Activated naive CD4-positive, alpha-beta T cell treated with anti-CD3 and anti-CD28 coated beads, Interleukin-2, amount 10 ng/mL, durations not matched to agents 5 hours and 36 hours (primary cell): Measurements from ENCODE around the gene KIR3DL1. TPM values are rescaled to one million over a fixed set of nuclear protein-coding genes. Genes with fewer than 3 reads are reported as not detected.

Experiments used
- total RNA-seq, 2 experiments: library from RNA; stranded (reverse); gene quantifications; one replicate each; pipeline ENCODE4 v1.2.3, GENCODE V29; 2021

Gene KIR3DL1
- total RNA-seq = under 1 TPM; 0.12 to 0.23 TPM

DNA sequence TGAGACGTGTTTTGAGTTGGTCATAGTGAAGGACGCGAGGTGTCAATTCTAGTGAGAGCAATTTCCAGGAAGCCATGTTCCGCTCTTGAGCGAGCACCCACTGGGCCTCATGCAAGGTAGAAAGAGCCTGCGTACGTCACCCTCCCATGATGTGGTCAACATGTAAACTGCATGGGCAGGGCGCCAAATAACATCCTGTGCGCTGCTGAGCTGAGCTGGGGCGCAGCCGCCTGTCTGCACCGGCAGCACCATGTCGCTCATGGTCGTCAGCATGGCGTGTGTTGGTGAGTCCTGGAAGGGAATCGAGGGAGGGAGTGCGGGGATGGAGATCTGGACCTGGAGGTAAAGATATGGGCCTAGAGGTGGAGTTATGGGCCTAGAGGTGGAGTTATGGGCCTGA lies at the start of gene KIR3DL1:
TSS of gene KIR3DL1 (plus strand) at position 218 of the 400 bp plus-strand sequence.

DNA sequence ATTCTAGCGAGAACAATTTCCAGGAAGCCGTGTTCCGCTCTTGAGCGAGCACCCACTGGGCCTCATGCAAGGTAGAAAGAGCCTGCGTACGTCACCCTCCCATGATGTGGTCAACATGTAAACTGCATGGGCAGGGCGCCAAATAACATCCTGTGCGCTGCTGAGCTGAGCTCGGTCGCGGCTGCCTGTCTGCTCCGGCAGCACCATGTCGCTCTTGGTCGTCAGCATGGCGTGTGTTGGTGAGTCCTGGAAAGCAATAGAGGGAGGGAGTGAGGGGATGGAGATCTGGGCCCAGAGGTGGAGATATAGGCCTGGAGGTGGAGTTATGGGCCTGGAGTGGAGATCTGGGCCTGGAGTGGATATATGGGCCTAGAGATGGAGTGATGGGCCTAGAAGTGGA lies 46.6 kb upstream of the KIR3DL1 start, which contains the start of gene KIR2DL1:
TSS of gene KIR2DL1 (plus strand) at position 148 of the 400 bp plus-strand sequence. CDS start at position 206, 58 bp downstream.

DNA sequence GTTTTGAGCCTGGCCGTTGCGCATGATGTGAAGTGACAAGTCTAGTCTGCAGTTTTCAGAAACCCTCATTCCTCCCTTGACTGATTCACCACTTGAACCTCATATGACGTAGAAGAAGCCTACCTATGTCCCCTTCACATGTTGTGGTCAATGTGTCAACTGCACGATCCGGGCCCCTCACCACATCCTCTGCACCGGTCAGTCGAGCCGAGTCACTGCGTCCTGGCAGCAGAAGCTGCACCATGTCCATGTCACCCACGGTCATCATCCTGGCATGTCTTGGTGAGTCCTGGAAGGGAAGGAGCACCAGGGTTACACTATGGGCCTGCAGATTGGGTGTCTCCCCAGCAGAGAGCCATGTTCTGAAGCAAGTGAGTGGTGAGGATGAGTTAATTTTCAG lies 12.9 kb upstream of the KIR3DL1 start, which contains the start of gene KIR2DL4:
TSS of gene KIR2DL4 (plus strand) at position 201 of the 400 bp plus-strand sequence. CDS start at position 243, 42 bp downstream.

DNA sequence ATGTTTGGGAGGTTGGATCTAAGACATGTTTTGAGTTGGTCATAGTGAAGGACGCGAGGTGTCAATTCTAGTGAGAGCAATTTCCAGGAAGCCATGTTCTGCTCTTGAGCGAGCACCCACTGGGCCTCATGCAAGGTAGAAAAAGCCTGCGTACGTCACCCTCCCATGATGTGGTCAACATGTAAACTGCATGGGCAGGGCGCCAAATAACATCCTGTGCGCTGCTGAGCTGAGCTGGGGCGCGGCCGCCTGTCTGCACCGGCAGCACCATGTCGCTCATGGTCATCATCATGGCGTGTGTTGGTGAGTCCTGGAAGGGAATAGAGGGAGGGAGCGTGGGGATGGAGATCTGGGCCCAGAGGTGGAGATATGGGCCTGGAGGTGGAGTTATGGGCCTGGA lies 16.2 kb downstream of the KIR3DL1 start, which contains the start of gene KIR2DS4:
TSS of gene KIR2DS4 (plus strand) at position 181 of the 400 bp plus-strand sequence.

DNA sequence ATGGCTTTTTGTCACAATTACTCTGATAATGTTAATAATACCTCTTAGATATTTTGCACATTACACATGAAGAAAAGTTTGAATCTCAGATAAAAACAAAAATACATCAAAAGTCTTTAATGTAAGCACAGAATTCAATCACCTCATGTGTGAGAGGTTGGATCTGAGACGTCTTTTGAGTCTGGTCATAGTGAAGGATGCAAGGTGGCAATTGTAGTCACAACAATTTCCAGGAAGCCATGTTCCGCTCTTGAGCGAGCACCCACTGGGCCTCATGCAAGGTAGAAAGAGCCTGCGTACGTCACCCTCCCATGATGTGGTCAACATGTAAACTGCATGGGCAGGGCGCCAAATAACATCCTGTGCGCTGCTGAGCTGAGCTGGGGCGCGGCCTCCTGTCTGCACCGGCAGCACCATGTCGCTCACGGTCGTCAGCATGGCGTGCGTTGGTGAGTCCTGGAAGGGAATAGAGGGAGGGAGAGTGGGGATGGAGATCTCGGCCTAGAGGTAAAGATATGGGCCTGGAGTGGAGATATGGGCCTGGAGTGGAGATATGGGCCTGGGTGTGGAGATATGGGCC lies 33.9 kb downstream of the KIR3DL1 start, which contains the start of gene KIR3DL2:
TSS of gene KIR3DL2 (plus strand) at position 383 of the 580 bp plus-strand sequence. CDS start at position 416, 33 bp downstream.

DNA sequence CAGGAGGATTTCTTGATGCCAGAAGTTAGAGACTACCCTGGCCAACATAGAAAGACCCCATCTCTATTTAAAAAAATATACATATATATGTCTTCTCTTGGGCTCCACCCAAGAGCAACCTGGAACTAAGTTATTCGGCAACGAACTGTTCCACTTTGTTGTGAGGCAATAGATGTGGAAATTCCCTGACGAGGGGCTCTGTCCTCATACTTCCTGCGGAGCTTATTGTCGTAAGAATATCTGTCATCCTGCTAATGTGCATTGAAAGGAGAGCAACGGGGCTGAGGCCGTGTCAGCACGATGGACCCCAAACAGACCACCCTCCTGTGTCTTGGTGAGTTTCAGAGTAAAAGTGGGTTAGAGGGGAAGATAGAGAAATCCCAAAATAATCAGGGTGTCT lies 57.7 kb downstream of the KIR3DL1 start, which contains the start of gene FCAR:
TSS of gene FCAR (plus strand) at position 246 of the 400 bp plus-strand sequence. CDS start at position 301, 55 bp downstream.

Other genes with a start within 250 kb of the KIR3DL1 start
- under 1 TPM; 0.23 to 0.48 TPM for gene LILRA2, start 242.7 kb upstream of the KIR3DL1 start, total RNA-seq
- not detected for gene LILRA1, start 222.8 kb upstream of the KIR3DL1 start, total RNA-seq
- under 1 TPM; 0.10 to 0.48 TPM for gene LILRB1, start 186.0 kb upstream of the KIR3DL1 start, total RNA-seq
- gene LILRB4, start 153.5 kb upstream of the KIR3DL1 start, total RNA-seq = not detected
- gene KIR3DL3, start 92.0 kb upstream of the KIR3DL1 start, total RNA-seq = not detected
- gene KIR2DL3, start 78.0 kb upstream of the KIR3DL1 start, total RNA-seq = under 1 TPM; 0.34 to 0.38 TPM
- gene KIR2DL1, start 46.7 kb upstream of the KIR3DL1 start, total RNA-seq = not detected
- gene KIR2DL4, start 12.9 kb upstream of the KIR3DL1 start, total RNA-seq = not detected
- gene KIR2DS4, start 16.2 kb downstream of the KIR3DL1 start, total RNA-seq = not detected
- gene KIR3DL2, start 34.0 kb downstream of the KIR3DL1 start, total RNA-seq = under 1 TPM; 0.55 to 0.67 TPM
- not detected for gene FCAR, start 57.8 kb downstream of the KIR3DL1 start, total RNA-seq
- gene NCR1, start 89.7 kb downstream of the KIR3DL1 start, total RNA-seq = under 1 TPM; 0.35 to 0.58 TPM
- gene NLRP7, start 131.1 kb downstream of the KIR3DL1 start, total RNA-seq = not detected
- 10 to 100 TPM; 16.5 to 19.0 TPM for gene NLRP2, start 149.9 kb downstream of the KIR3DL1 start, total RNA-seq
- gene GP6, start 221.8 kb downstream of the KIR3DL1 start, total RNA-seq = under 1 TPM; 0.26 to 0.43 TPM
- 10 to 100 TPM; 19.7 to 21.7 TPM for gene RDH13, start 246.7 kb downstream of the KIR3DL1 start, total RNA-seq